K562 treated with DMSO at 1 percent for 12 hours (cell line): ENCODE data around the gene DEDD2. TPM values are rescaled to one million over a fixed set of nuclear protein-coding genes. Genes with fewer than 3 reads are reported as not detected.

Experiments
- total RNA-seq: library from RNA; unstranded; fragments of 300-600 nt; gene quantifications from 2 replicates; pipeline ENCODE4 v1.2.3, GENCODE V29; 2022; ENCODE audit not compliant: insufficient read depth

The DEDD2 gene, protein sequence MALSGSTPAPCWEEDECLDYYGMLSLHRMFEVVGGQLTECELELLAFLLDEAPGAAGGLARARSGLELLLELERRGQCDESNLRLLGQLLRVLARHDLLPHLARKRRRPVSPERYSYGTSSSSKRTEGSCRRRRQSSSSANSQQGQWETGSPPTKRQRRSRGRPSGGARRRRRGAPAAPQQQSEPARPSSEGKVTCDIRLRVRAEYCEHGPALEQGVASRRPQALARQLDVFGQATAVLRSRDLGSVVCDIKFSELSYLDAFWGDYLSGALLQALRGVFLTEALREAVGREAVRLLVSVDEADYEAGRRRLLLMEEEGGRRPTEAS
- 43.1 and 48.3 TPM in 2 replicates for total RNA-seq

DNA sequence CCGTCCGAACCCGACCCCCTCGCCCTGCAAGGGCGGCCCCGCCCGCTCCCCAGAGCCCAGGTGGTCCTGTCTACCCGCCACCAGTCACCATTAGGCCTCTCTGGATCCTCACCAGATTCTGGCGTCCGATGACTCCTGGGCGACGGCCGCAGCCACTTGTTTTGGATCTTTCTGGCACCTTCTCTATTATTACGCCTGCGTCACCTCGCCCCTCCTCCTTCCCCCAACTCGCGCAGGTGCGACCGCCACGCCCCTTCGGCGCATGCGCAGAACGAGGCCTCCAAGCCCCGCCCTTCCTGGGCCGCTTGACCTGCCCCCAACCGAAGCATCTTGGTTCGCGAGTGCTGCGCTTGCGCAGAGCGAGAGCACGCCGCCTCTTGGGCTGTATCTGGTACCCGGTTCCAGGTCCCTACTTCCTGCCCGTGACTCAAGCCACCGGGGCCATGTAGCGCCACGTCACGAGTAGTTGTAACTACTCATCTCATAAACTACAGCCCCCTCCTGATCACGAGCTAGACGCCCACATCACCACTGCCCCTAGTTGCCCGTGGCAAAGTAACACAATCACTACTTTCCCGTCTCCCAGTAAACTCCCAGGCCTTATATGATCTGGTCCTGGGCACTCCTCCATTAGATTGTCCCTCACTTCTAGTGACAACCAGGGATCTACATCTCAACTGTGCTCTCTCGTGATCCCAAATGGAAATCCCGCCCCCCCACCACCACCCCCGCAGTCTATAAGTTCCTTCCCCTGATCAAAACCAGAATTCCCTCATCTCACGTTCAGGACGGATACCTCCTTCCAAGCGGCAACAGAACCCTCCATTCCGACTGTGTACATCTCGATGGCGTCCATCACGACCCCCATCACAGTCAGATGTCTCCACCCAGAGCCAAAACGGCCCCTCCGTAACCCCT lies at the start of gene DEDD2:
Gene DEDD2 (minus strand): TSS at position 158 of the 918 bp plus-strand sequence. CDS start 670 bp downstream, outside the sequence.

DNA sequence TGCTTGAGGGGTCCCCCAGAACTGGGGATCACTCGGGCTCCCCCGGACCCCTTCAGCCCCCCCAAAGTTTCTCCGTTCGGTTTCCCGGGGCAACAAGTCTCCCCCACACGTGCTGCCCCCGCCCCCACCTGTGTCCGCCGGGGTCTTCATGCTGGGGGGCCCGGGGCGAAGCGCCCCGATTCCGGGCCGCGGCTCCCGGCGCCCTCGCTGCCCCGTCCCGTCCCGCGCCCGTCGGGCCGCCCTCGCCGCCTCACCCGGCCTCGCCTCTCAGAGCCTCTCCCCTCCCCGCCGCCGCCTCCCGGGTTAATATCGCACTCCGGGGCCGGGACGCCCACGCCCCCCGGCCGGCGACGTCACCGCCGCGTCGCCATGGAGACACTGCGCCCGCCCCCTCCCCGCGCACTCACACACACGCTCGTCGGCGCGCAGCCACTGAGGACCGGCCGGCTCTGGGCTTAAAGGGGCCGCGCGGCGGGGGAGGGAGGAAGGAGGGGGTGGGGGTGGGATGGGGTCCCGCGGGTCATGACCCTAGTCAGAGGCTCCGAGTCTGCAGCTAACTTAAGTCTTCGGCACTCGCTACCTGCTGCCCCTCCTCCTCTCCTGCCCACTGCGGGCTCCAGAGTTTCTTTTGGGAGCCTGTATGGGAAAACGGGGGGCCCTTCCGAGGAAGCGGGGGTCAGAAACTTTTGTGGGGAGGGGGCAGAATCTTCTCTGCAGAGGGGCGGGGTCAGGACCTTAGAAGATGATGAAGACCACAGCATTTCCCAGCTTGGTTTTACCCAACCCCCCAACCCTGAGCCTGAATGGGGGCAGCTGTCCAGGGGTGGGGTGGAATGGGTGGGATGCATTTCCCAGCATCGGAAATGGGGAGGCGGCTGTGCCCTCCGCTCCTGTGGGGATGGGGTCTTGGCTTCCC lies 37.6 kb upstream of the DEDD2 start, which contains the start of gene ERF:
Gene ERF (minus strand): TSS at position 279 of the 916 bp plus-strand sequence. CDS start 129 bp downstream, at position 150.

DNA sequence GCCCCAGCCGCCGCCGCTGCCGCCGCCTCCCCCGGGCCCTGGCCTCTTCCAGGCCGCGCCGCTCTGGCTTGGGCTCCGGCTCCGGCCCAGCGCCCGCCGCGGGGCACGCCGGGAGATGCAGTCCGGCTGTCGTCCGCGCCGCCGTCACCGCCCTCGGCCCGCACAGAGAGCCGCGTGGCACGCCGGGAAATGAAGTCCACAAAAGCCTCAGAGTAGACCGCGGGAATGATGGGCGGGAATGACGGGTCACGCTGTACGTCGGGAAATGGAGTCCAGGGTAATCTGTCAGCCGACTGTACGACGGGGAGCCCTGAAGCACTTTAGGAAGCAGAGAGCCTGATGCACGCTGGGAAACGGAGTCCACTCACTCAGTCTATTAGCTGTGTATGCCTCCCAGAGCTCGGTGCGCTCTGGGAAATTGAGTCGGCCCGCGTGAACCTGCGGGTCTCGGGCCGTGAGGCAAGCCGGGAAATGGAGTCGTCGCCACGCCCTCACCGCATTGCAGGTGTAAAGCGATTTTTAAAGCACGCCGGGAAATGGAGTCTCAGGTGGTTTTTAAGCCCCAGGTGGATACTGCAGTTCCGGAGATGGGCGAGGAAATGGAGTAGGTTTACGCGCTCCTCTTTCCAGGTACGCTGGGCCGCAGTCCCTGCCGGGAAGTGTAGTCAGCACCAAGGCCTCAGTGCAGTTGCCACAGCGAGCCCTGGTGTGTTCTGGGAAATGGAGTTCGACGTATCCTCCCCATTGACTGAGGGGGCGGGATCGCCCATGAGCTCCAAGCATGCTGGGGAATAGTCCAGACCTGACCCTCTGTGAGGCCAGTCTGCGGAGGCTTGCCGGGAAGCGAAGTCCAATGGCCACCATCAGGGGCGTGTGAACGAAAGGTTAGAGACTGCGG lies 25.3 kb upstream of the DEDD2 start, which contains the start of gene GSK3A:
Gene GSK3A (minus strand): TSS at position 91 of the 898 bp plus-strand sequence. CDS start 137 bp downstream, outside the sequence.

DNA sequence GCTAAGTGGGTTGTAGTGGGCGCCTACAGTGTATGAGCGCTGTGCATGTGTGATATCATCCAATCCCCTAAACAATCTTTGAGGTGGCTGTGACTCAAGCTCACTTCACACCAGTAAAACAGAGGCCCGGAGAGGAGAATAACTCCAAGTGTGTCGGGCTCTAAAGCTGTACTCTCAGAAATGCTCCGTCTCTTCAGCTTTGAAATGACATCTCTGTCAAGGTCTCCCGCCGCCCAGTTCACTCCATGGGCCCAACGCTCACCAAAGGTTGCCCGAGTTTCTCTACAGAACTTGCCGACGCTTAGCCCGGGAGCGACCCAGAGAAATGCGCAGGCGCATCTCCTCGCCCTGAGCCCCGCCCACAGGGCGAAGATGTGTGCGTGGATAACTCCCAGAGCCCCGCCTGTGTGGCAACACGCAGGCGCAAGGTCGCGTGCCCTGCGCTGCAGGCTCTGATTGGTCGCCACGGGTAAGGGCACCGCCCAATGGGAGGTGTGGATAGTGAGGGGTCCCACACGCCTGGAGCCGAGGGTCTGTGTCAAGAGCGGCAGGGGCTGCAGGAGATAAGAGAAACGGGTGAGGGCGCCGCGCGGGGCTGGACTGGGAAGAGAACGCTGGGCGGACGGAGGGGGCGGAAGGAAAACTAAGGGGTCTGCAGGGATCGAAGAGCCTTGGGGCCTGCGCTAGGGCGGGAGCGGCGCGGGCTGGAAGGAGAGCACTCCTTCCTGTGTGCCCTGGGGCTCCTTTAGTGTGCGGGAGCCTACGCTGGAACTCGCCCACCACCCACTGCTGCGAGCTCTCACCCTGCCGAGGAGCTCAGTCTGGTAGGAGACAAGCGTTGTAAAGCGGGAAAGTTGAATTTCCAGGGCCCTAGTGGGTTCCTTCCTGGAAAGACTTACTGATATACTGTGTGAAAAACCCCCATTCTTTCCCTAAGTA lies 2.6 kb upstream of the DEDD2 start, which contains the start of gene ZNF526:
Gene ZNF526 (plus strand): TSS at position 501 of the 939 bp plus-strand sequence. CDS start 4,092 bp downstream, outside the sequence.

Other genes starting within 250 kb of the DEDD2 start
- 0.70 and 0.97 TPM in 2 replicates for gene ATP1A3, start 223.4 kb downstream of the DEDD2 start, total RNA-seq
- 2.1 and 4.2 TPM in 2 replicates for gene GRIK5, start 147.5 kb downstream of the DEDD2 start, total RNA-seq
- 16.1 and 22.8 TPM in 2 replicates for gene ZNF574, start 141.5 kb downstream of the DEDD2 start, total RNA-seq
- gene POU2F2, start 85.2 kb downstream of the DEDD2 start, total RNA-seq = 0.16 and 0.28 TPM in 2 replicates
- gene ZNF526, start 2.6 kb upstream of the DEDD2 start, total RNA-seq = 6.2 and 12.9 TPM in 2 replicates
- gene GSK3A, start 24.9 kb upstream of the DEDD2 start, total RNA-seq = 61.4 and 81.1 TPM in 2 replicates
- gene ERF, start 37.5 kb upstream of the DEDD2 start, total RNA-seq = 31.2 and 44.7 TPM in 2 replicates
- 25.9 and 48.3 TPM in 2 replicates for gene CIC, start 51.6 kb upstream of the DEDD2 start, total RNA-seq
- 1.7 TPM in 1 of 2 replicates, not detected in the other for gene PRR19, start 84.5 kb upstream of the DEDD2 start, total RNA-seq
- 99.0 and 119 TPM in 2 replicates for gene PAFAH1B3, start 84.9 kb upstream of the DEDD2 start, total RNA-seq
- gene TMEM145, start 95.6 kb upstream of the DEDD2 start, total RNA-seq = 0.69 TPM in 1 of 2 replicates, not detected in the other
- 5.6 and 18.1 TPM in 2 replicates for gene MEGF8, start 108.0 kb upstream of the DEDD2 start, total RNA-seq
- not detected in 2 replicates for gene CNFN, start 172.6 kb upstream of the DEDD2 start, total RNA-seq
- gene LIPE, start 209.7 kb upstream of the DEDD2 start, total RNA-seq = not detected in 2 replicates
- not detected in 2 replicates for gene CXCL17, start 225.3 kb upstream of the DEDD2 start, total RNA-seq